ENCODE data around the gene C1orf174.
"Not testable (repeated sequence)": the region's sequence is repeated elsewhere in the genome, so short reads cannot be mapped to it uniquely, and the experiment has no call there.

The C1orf174 gene

GRCh38 chr1:3918966-3919611, 19.0 kb upstream of the C1orf174 start:
- no peak for DNase-seq (ENCODE audit: low spot score in 2 of 2)
- Mint-ChIP-seq H3K27ac (no peak overlapping the region), H3K36me3 (no peaks in the 10 kb centered on the region), H3K9me3 (no peaks in the 10 kb centered on the region), H3K4me3 (no peak overlapping the region), H3K4me1 (no peaks in the 10 kb centered on the region)
- ATAC-seq, result no peak

GRCh38 chr1:3918359-3918758, 18.3 kb upstream of the C1orf174 start:
- H3K36me3 Mint-ChIP-seq; H3K4me3 Mint-ChIP-seq; H3K27ac Mint-ChIP-seq; H3K9me3 Mint-ChIP-seq; H3K4me1 Mint-ChIP-seq; ATAC-seq; DNase-seq (ENCODE audit: low spot score in 2 of 2): not testable (repeated sequence)

- Mint-ChIP-seq H3K9me3 (no peaks in the 10 kb centered on the region), H3K27ac (no peak overlapping the region), H3K4me3 (no peak overlapping the region), H3K4me1 (no peaks in the 10 kb centered on the region), H3K36me3 (no peaks in the 10 kb centered on the region)
- ATAC-seq (no peak), DNase-seq (ENCODE audit: low spot score in 2 of 2) (no peak)
Measured at GRCh38 chr1:3917761-3918160, 17.7 kb upstream of the C1orf174 start.

- Mint-ChIP-seq H3K36me3 (no peaks in the 10 kb centered on the region), H3K4me1 (no peaks in the 10 kb centered on the region), H3K27ac (no peak overlapping the region), H3K4me3 (no peak overlapping the region), H3K9me3 (no peaks in the 10 kb centered on the region)
- DNase-seq (ENCODE audit: low spot score in 2 of 2), result no peak
- ATAC-seq, result no peak
Measured at GRCh38 chr1:3915551-3916121, 15.6 kb upstream of the C1orf174 start.

GRCh38 chr1:3914911-3915310, 14.8 kb upstream of the C1orf174 start:
- Mint-ChIP-seq H3K4me1 (no peaks in the 10 kb centered on the region), H3K27ac (no peak overlapping the region), H3K9me3 (no peaks in the 10 kb centered on the region), H3K36me3 (no peaks in the 10 kb centered on the region), H3K4me3 (no peak overlapping the region)
- ATAC-seq, result no peak
- no peak for DNase-seq (ENCODE audit: low spot score in 2 of 2)

GRCh38 chr1:3914331-3914851, 14.3 kb upstream of the C1orf174 start:
- ATAC-seq, result no peak
- no peaks in the 10 kb centered on the region for H3K36me3 Mint-ChIP-seq
- H3K4me3 Mint-ChIP-seq, result no peak overlapping the region
- no peaks in the 10 kb centered on the region for H3K9me3 Mint-ChIP-seq
- H3K27ac Mint-ChIP-seq, result no peak overlapping the region
- no peaks in the 10 kb centered on the region for H3K4me1 Mint-ChIP-seq
- no peak for DNase-seq (ENCODE audit: low spot score in 2 of 2)

- Mint-ChIP-seq H3K9me3 (no peaks in the 10 kb centered on the region), H3K4me1 (no peaks in the 10 kb centered on the region), H3K27ac (no peak overlapping the region), H3K4me3 (no peak overlapping the region), H3K36me3 (no peaks in the 10 kb centered on the region)
- no peak for ATAC-seq
- DNase-seq (ENCODE audit: low spot score in 2 of 2), result no peak
Measured at GRCh38 chr1:3912809-3913685, 13.0 kb upstream of the C1orf174 start.

- peaks cover 3% of the 10 kb centered on the region for H3K4me1 Mint-ChIP-seq
- no peaks in the 10 kb centered on the region for H3K36me3 Mint-ChIP-seq
- no peak overlapping the region for H3K4me3 Mint-ChIP-seq
- H3K27ac Mint-ChIP-seq, result no peak overlapping the region
- H3K9me3 Mint-ChIP-seq, result no peaks in the 10 kb centered on the region
- DNase-seq (ENCODE audit: low spot score in 2 of 2) (no peak), ATAC-seq (no peak)
Measured at GRCh38 chr1:3911981-3912808, 12.1 kb upstream of the C1orf174 start.

GRCh38 chr1:3910857-3911845, 11.1 kb upstream of the C1orf174 start:
- DNase-seq (ENCODE audit: low spot score in 2 of 2) (peak; percentile 57 to 79), ATAC-seq (peak; percentile 68)
- no peaks in the 10 kb centered on the region for H3K9me3 Mint-ChIP-seq
- H3K4me3 Mint-ChIP-seq, result peak overlapping the region; percentile 21
- H3K4me1 Mint-ChIP-seq, result peaks cover 6% of the 10 kb centered on the region
- no peaks in the 10 kb centered on the region for H3K36me3 Mint-ChIP-seq
- H3K27ac Mint-ChIP-seq, result no peak overlapping the region

GRCh38 chr1:3910049-3910731, 10.1 kb upstream of the C1orf174 start:
- H3K4me1 Mint-ChIP-seq, result peaks cover 6% of the 10 kb centered on the region
- H3K36me3 Mint-ChIP-seq, result no peaks in the 10 kb centered on the region
- H3K27ac Mint-ChIP-seq, result no peak overlapping the region
- H3K4me3 Mint-ChIP-seq, result no peak overlapping the region
- H3K9me3 Mint-ChIP-seq, result no peaks in the 10 kb centered on the region
- DNase-seq (ENCODE audit: low spot score in 2 of 2) (no peak), ATAC-seq (no peak)

GRCh38 chr1:3909615-3910014, 9.5 kb upstream of the C1orf174 start:
- DNase-seq (ENCODE audit: low spot score in 2 of 2) (no peak), ATAC-seq (no peak)
- Mint-ChIP-seq H3K4me3 (no peak overlapping the region), H3K27ac (no peak overlapping the region), H3K4me1 (peaks cover 6% of the 10 kb centered on the region), H3K9me3 (no peaks in the 10 kb centered on the region), H3K36me3 (no peaks in the 10 kb centered on the region)

- DNase-seq (ENCODE audit: low spot score in 2 of 2) (no peak), ATAC-seq (no peak)
- Mint-ChIP-seq H3K4me1 (peaks cover 6% of the 10 kb centered on the region), H3K9me3 (no peaks in the 10 kb centered on the region), H3K27ac (no peak overlapping the region), H3K4me3 (no peak overlapping the region), H3K36me3 (no peaks in the 10 kb centered on the region)
Measured at GRCh38 chr1:3908886-3909517, 8.9 kb upstream of the C1orf174 start.

- no peaks in the 10 kb centered on the region for H3K36me3 Mint-ChIP-seq
- no peaks in the 10 kb centered on the region for H3K9me3 Mint-ChIP-seq
- H3K4me1 Mint-ChIP-seq, result peaks cover 18% of the 10 kb centered on the region
- DNase-seq (ENCODE audit: low spot score in 2 of 2) (no peak), ATAC-seq (no peak)
- no peak overlapping the region for H3K27ac Mint-ChIP-seq
- no peak overlapping the region for H3K4me3 Mint-ChIP-seq
Measured at GRCh38 chr1:3907621-3908165, 7.6 kb upstream of the C1orf174 start.

Data from stimulated activated effector memory CD8-positive, alpha-beta T cell treated with anti-CD3 and anti-CD28 coated beads, Interleukin-12 subunit alpha, Interleukin-12 subunit beta, amount 100 ng/mL, for 72 hours (primary cell).